Suprapubic skin (tissue), 4 donors: Measurements from ENCODE around the gene SCN1B. TPM values are rescaled to one million over a fixed set of nuclear protein-coding genes. Genes with fewer than 3 reads are reported as not detected.
"Not testable (repeated sequence)": the region's sequence is repeated elsewhere in the genome, so short reads cannot be mapped to it uniquely, and the experiment has no call there.

Experiments used
- DNase-seq, 2 donors: peaks; one replicate each; pipeline ENCODE4 v3.0.0-alpha.2; 2019; ENCODE audit warnings: low spot score in 2 of 2
- H3K27ac ChIP-seq: fragments of 200-600 bp; sonication (generic); one replicate; pipeline ENCODE4 v1.5.1; 2019
- H3K27me3 ChIP-seq: fragments of 200-600 bp; sonication (generic); one replicate; pipeline ENCODE4 v1.5.1; 2019
- H3K36me3 ChIP-seq: fragments of 200-600 bp; sonication (generic); one replicate; pipeline ENCODE4 v1.5.1; 2019
- H3K4me1 ChIP-seq: fragments of 200-600 bp; sonication (generic); one replicate; pipeline ENCODE4 v1.5.1; 2019
- H3K4me3 ChIP-seq: fragments of 200-600 bp; sonication (generic); one replicate; pipeline ENCODE4 v1.5.1; 2019; ENCODE audit warnings: mild to moderate bottlenecking
- H3K9me3 ChIP-seq: fragments of 200-600 bp; sonication (generic); one replicate; pipeline ENCODE4 v1.5.1; 2019
- EP300 ChIP-seq: sonication (generic); formaldehyde crosslinking; IDR thresholded peaks from one replicate; pipeline ENCODE4 v1.6.1; 2017; ENCODE audit warnings: antibody characterized with exemption
- POLR2A ChIP-seq, 2 donors: fragments of 450-650 bp; IDR thresholded peaks; one replicate each; pipeline ENCODE4 v1.6.1; 2017; ENCODE audit warnings: antibody characterized with exemption in 2 of 2, mild to moderate bottlenecking in 2 of 2, moderate library complexity in 2 of 2
- POLR2AphosphoS5 ChIP-seq, 3 donors: sonication (generic); formaldehyde crosslinking; IDR thresholded peaks; one replicate each; pipeline ENCODE4 v1.6.1; 2017; ENCODE audit warnings: antibody characterized with exemption in 3 of 3
- WGBS: methylation state at CpG from one replicate; pipeline ENCODE4 v1.1.5; 2018; 5-methylcytosine and 5-hydroxymethylcytosine counted together
- total RNA-seq, 4 donors: library from RNA; depleted of rRNA; stranded (reverse); fragments of >200 nt; gene quantifications; one replicate each; pipeline ENCODE4 v1.1.0, GENCODE V29; 2016
- TF ChIP-seq, protein P1 (sequence below), 2 donors: fragments of 200-600 bp in 1 of 2; fragments of 450-650 bp in 1 of 2; sonication (generic) in 1 of 2; IDR thresholded peaks; one replicate each; pipeline ENCODE4 v1.5.1; 2016 to 2019; ENCODE audit warnings: antibody characterized with exemption in 2 of 2, mild to moderate bottlenecking in 1 of 2, moderate library complexity in 1 of 2

Gene SCN1B
- total RNA-seq, 4 donors from 2014 or later = 1.4 to 4.3 (median 2.9) TPM

DNA sequence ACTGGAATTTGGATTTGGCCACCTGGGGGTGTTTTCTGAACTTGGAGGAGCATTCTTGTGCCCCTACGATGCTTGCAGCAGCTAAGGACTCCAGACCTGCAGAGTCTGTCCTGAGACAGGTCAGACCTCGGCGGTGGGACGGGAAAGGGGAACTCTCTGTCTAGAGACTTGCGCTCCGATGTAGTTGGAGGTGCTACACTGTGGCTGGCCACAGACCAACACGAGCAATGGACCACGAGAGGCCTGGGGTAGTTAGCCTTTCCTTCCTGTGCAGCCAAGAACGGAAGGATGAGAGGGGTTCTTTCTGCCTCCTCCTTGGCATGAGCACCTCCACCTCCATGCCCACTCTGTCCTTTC, 36.0 kb upstream of the SCN1B start:
- no peak for DNase-seq
- no peaks in the 10 kb centered on the region for H3K27me3 ChIP-seq
- 89% methylated on average over 7 of the region's 9 CpGs for WGBS
- no peak for TF ChIP-seq EP300
- TF ChIP-seq, protein P1, sequence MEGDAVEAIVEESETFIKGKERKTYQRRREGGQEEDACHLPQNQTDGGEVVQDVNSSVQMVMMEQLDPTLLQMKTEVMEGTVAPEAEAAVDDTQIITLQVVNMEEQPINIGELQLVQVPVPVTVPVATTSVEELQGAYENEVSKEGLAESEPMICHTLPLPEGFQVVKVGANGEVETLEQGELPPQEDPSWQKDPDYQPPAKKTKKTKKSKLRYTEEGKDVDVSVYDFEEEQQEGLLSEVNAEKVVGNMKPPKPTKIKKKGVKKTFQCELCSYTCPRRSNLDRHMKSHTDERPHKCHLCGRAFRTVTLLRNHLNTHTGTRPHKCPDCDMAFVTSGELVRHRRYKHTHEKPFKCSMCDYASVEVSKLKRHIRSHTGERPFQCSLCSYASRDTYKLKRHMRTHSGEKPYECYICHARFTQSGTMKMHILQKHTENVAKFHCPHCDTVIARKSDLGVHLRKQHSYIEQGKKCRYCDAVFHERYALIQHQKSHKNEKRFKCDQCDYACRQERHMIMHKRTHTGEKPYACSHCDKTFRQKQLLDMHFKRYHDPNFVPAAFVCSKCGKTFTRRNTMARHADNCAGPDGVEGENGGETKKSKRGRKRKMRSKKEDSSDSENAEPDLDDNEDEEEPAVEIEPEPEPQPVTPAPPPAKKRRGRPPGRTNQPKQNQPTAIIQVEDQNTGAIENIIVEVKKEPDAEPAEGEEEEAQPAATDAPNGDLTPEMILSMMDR (IDR thresholded peaks at IDR 0.05) = no peak
- no peak for TF ChIP-seq POLR2A (IDR thresholded peaks at IDR 0.05)
- no peak for TF ChIP-seq POLR2AphosphoS5 (IDR thresholded peaks at IDR 0.05)
- no peaks in the 10 kb centered on the region for H3K9me3 ChIP-seq
- H3K4me3 ChIP-seq = no peak overlapping the region
- no peak overlapping the region for H3K27ac ChIP-seq
- no peaks in the 10 kb centered on the region for H3K36me3 ChIP-seq
- peaks cover 11% of the 10 kb centered on the region for H3K4me1 ChIP-seq

DNA sequence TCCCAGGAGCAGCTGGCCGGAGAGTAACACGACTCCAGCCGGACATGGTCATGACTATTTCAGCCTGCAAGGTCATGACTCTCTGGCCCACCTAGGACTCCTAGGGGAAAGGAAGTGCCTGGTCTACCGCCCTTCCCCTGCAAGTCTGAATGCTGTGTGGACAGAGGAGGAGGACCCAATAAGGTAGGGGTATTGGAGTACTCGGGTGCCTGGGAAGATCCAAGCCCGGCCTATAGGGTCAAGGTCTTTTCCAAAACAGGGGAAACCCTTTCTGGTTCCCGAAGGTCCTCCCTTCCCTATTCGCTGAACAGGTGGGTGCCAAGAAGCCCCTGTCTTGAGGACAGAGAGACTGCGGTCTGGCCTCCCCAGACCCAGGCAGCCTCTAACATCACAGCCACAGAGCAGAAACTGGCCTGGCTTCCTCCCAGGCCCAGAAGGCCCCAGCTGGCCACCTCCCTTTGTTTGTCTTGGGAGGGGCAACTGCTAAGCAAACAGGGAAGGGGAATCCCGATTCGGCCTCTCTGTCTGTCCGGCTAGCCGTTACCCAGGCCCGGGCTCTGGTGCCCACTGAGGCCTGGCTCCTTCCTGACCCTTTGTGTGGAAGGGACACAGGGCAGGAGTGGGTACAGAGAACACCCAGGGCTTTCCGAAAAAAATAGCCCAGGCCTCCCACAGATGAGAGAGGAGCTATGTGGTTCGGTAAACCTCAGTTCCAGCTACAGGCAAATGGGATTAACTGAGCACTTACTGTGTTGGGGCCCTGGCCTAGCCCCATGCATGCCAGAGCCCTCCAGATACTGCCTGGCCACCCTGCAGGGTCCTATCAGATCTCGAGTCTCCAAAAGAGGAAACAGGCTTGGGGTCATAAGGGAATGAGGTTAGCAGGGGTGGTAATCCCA, 35.4 kb upstream of the SCN1B start:
- DNase-seq = no peak
- 77% methylated on average over 16 of the region's 17 CpGs for whole genome bisulfite sequencing
- peaks cover 17% of the 10 kb centered on the region for H3K4me1 ChIP-seq

DNA sequence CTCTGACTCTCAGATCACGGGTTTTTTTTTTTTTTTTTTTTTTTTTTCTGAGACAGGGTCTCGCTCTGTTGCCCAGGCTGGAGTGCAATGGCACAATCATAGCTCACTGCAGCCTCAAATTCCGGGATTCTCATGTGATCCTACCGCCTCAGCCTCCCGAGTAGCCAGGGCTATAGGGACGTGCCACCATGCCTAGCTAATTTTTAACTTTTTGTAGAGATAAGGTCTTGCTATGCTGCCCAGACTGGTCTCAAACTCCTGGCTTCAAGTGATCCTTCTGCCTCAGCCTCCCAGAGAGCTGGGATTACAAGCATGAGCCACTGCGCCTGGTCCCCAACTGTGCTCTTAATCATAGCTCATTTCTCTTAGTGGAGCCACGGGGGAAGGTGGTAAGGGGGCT, 34.7 kb upstream of the SCN1B start:
- Histone ChIP-seq H3K36me3 (no peaks in the 10 kb centered on the region), H3K27me3 (no peaks in the 10 kb centered on the region), H3K9me3 (no peaks in the 10 kb centered on the region), H3K27ac (no peak overlapping the region), H3K4me3 (no peak overlapping the region), H3K4me1 (peaks cover 18% of the 10 kb centered on the region)
- DNase-seq = no peak
- 90% methylated on average over 8 of the region's 8 CpGs for WGBS
- TF ChIP-seq POLR2AphosphoS5 (IDR thresholded peaks at IDR 0.05) (no peak), POLR2A (IDR thresholded peaks at IDR 0.05) (no peak)

More for the DNA sequence above, 35.4 kb upstream of the SCN1B start:
- H3K9me3 ChIP-seq = no peaks in the 10 kb centered on the region
- peak overlapping the region; percentile 38 for H3K27ac ChIP-seq
- H3K36me3 ChIP-seq = no peaks in the 10 kb centered on the region
- no peak overlapping the region for H3K4me3 ChIP-seq
- H3K27me3 ChIP-seq = no peaks in the 10 kb centered on the region
- TF ChIP-seq EP300 = no peak
- TF ChIP-seq, protein P1 (IDR thresholded peaks at IDR 0.05) = no peak
- no peak for TF ChIP-seq POLR2A (IDR thresholded peaks at IDR 0.05)
- TF ChIP-seq POLR2AphosphoS5 (IDR thresholded peaks at IDR 0.05) = no peak

DNA sequence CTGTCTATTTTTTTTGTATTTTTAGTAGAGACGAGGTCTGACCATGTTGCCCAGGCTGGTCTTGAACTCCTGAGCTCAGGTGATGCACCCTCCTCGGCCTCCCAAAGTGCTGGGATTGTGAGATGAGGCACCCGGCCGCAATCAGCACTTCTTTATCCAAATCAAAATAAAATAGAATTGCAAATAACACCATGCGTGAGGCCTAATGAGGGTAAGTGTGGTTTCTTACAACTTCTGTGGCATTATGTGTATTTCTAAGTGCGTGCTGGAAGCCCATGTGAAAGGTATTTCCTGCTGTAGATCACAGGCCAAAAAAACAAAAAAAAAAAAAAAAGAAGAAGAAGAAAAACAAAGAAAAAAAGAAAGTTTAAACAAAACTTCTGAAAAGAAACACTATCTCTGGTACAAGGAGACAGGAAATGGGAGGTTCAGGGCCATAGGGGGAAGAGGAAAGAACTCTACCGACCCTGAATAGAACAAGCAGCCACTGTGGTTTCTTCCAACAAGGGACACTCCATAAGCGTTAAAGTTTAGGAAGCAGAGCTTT, 33.1 kb upstream of the SCN1B start:
- no peaks in the 10 kb centered on the region for H3K36me3 ChIP-seq
- H3K4me1 ChIP-seq = peaks cover 32% of the 10 kb centered on the region
- WGBS = 79% methylated on average over 8 of the region's 8 CpGs

DNA sequence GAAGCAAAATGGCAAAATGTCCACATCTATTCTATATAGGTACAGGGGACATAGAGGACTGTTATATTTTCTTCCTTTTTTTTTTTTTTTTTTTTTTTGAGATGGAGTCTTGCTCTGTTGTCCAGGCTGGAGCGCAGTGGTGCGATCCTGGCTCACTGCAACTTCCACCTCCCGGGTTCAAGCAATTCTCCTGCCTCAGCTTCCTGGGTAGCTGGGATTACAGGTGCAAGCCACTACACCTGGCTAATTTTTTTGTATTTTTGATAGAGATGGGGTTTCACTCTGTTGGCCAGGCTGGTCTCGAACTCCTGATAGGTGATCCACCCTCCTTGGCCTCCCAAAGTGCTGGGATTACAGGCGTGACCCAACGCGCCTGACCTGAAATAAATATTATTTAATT, 32.0 kb upstream of the SCN1B start:
- H3K27ac ChIP-seq, DNase-seq, H3K36me3 ChIP-seq, H3K9me3 ChIP-seq, H3K4me3 ChIP-seq, H3K27me3 ChIP-seq: not testable (repeated sequence)
- peaks cover 41% of the 10 kb centered on the region for H3K4me1 ChIP-seq
- 89% methylated on average over 7 of the region's 7 CpGs for WGBS

More for the DNA sequence above, 33.1 kb upstream of the SCN1B start:
- Histone ChIP-seq H3K4me3 (no peak overlapping the region), H3K27ac (peak overlapping the region; percentile 39), H3K9me3 (no peaks in the 10 kb centered on the region), H3K27me3 (no peaks in the 10 kb centered on the region)
- TF ChIP-seq EP300 (no peak), POLR2A (IDR thresholded peaks at IDR 0.05) (no peak), POLR2AphosphoS5 (IDR thresholded peaks at IDR 0.05) (no peak)
- TF ChIP-seq, protein P1 (IDR thresholded peaks at IDR 0.05) = no peak
- no peak for DNase-seq

DNA sequence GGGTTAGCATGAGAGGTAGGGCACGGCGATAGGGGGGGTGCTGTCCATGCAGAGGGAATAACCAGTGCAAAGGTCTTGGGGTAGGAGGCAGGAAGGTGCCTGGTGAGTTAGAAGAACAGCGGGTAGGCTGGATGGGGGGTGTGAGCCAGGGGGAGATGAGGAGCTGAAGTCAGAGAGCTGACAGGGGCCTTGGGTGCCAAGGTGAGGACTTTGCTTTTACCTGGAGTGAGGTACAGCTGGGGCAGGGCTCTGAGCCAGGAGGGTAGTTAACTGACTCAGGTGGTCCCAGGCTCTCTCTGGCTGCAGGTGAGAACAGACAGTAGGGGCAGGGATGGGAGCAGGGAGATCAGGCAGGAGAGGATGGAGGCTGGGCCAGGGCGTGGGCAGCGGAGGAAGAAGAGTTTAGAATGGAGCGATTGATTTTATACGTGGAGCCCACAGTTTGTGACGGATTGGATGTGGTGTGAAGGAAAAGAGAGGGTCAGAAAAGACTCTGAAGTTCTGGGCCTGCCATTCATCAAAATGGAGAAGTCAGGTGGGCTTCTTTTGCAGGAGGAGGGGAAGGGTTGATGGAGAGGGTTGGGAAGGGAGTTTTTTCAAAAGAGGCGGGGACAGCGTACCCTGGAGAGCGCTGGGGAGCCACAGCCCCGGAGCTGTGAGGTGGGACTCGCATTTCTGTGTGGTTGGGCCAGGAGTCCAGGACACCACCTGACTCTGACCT, 31.3 kb upstream of the SCN1B start:
- Histone ChIP-seq H3K9me3 (no peaks in the 10 kb centered on the region), H3K36me3 (no peaks in the 10 kb centered on the region), H3K4me1 (peaks cover 44% of the 10 kb centered on the region), H3K27ac (peak overlapping the region; percentile 93), H3K27me3 (no peaks in the 10 kb centered on the region), H3K4me3 (peak overlapping the region; percentile 65)
- no peak for DNase-seq
- TF ChIP-seq POLR2A (IDR thresholded peaks at IDR 0.05) (no peak), EP300 (no peak), POLR2AphosphoS5 (IDR thresholded peaks at IDR 0.05) (no peak)
- TF ChIP-seq, protein P1 (IDR thresholded peaks at IDR 0.05) = no peak
- WGBS = 48% methylated on average over 13 of the region's 13 CpGs
